H9 (cell line): ENCODE measurements around the gene NEK4. TPM values are rescaled to one million over a fixed set of nuclear protein-coding genes. Genes with fewer than 3 reads are reported as not detected.

ENCODE experiments used
- DNase-seq: peaks from one replicate; pipeline ENCODE4 v3.0.0-alpha.2; 2017
- H2AFZ ChIP-seq: one replicate; pipeline ENCODE4 v1.6.1; 2013; ENCODE audit warnings: mild to moderate bottlenecking, low read length, control low read depth, moderate library complexity
- H2AK5ac ChIP-seq: 2 replicates; pipeline ENCODE4 v1.6.1; 2013; ENCODE audit warnings: low read length, control low read depth, mixed read lengths; ENCODE audit not compliant: insufficient read length
- H2BK120ac ChIP-seq: one replicate; pipeline ENCODE4 v1.6.1; 2013; ENCODE audit warnings: low read depth, mild to moderate bottlenecking, low read length, control low read depth, inconsistent platforms; ENCODE audit not compliant: poor library complexity, severe bottlenecking
- H2BK12ac ChIP-seq: 2 replicates; pipeline ENCODE4 v1.6.1; 2013; ENCODE audit warnings: low read length, control low read depth, mixed read lengths, low read depth; ENCODE audit not compliant: insufficient read length
- H2BK15ac ChIP-seq: 2 replicates; pipeline ENCODE4 v1.6.1; 2013; ENCODE audit warnings: low read depth, low read length, control low read depth
- H2BK20ac ChIP-seq: one replicate; pipeline ENCODE4 v1.6.1; 2013; ENCODE audit warnings: low read depth, mild to moderate bottlenecking, low read length, control low read depth, inconsistent platforms; ENCODE audit not compliant: poor library complexity, severe bottlenecking
- H2BK5ac ChIP-seq: 2 replicates; pipeline ENCODE4 v1.6.1; 2013; ENCODE audit warnings: low read length, control low read depth, mixed read lengths; ENCODE audit not compliant: insufficient read length
- H3K14ac ChIP-seq: 2 replicates; pipeline ENCODE4 v1.6.1; 2013; ENCODE audit warnings: low read length, control low read depth; ENCODE audit not compliant: insufficient read depth
- H3K18ac ChIP-seq: 2 replicates; pipeline ENCODE4 v1.6.1; 2013; ENCODE audit warnings: low read depth, mild to moderate bottlenecking, mixed read lengths, low read length, control low read depth; ENCODE audit not compliant: insufficient read length
- H3K23ac ChIP-seq: 2 replicates; pipeline ENCODE4 v1.6.1; 2013; ENCODE audit warnings: low read length, control low read depth, mixed read lengths, low read depth; ENCODE audit not compliant: insufficient read length
- H3K23me2 ChIP-seq: 2 replicates; pipeline ENCODE4 v1.6.1; 2013; ENCODE audit warnings: low read depth, mild to moderate bottlenecking, mixed read lengths, low read length, control low read depth; ENCODE audit not compliant: insufficient read length, poor library complexity, severe bottlenecking
- H3K27ac ChIP-seq: 2 replicates; pipeline ENCODE4 v1.5.1; 2013; ENCODE audit warnings: low read length, control low read depth, mixed read lengths, low read depth; ENCODE audit not compliant: insufficient read length
- H3K27me3 ChIP-seq: 2 replicates; pipeline ENCODE4 v1.6.1; 2013; ENCODE audit warnings: low read length, control low read depth, inconsistent platforms; ENCODE audit not compliant: insufficient read depth
- H3K4ac ChIP-seq: 2 replicates; pipeline ENCODE4 v1.6.1; 2013; ENCODE audit warnings: low read depth, mild to moderate bottlenecking, control low read depth, inconsistent platforms, low read length, moderate library complexity
- H3K4me1 ChIP-seq: 2 replicates; pipeline ENCODE4 v1.6.1; 2013; ENCODE audit warnings: low read length, control low read depth, inconsistent platforms; ENCODE audit not compliant: insufficient read depth
- H3K4me2 ChIP-seq: 2 replicates; pipeline ENCODE4 v1.6.1; 2013; ENCODE audit warnings: low read length, control low read depth, mixed read lengths; ENCODE audit not compliant: insufficient read length, insufficient read depth
- H3K56ac ChIP-seq: 2 replicates; pipeline ENCODE4 v1.6.1; 2013; ENCODE audit warnings: low read depth, mild to moderate bottlenecking, mixed read lengths, low read length, control low read depth; ENCODE audit not compliant: insufficient read length
- H3K79me1 ChIP-seq: 2 replicates; pipeline ENCODE4 v1.6.1; 2013; ENCODE audit warnings: low read depth, mild to moderate bottlenecking, moderate library complexity, low read length, control low read depth, inconsistent platforms; ENCODE audit not compliant: insufficient read depth, poor library complexity, severe bottlenecking
- H3K79me2 ChIP-seq: 2 replicates; pipeline ENCODE4 v1.6.1; 2013; ENCODE audit warnings: low read length, control low read depth, inconsistent platforms; ENCODE audit not compliant: insufficient read depth
- H3K9ac ChIP-seq: 2 replicates; pipeline ENCODE4 v1.6.1; 2013; ENCODE audit warnings: low read length, control low read depth, mixed read lengths; ENCODE audit not compliant: insufficient read length; ENCODE audit errors: extremely low read depth
- H3K9me3 ChIP-seq: one replicate; pipeline ENCODE4 v1.6.1; 2013; ENCODE audit warnings: low read depth, low read length, inconsistent platforms; ENCODE audit not compliant: control insufficient read depth
- H3T11ph ChIP-seq: one replicate; pipeline ENCODE4 v1.6.1; 2013; ENCODE audit warnings: mild to moderate bottlenecking, low read length, control low read depth, inconsistent platforms
- H4K20me1 ChIP-seq: one replicate; pipeline ENCODE4 v1.6.1; 2013; ENCODE audit not compliant: control insufficient read depth, insufficient read length, insufficient read depth
- H4K5ac ChIP-seq: 2 replicates; pipeline ENCODE4 v1.6.1; 2013; ENCODE audit warnings: low read depth, mild to moderate bottlenecking, mixed read lengths, low read length, control low read depth; ENCODE audit not compliant: insufficient read length
- H4K8ac ChIP-seq: replicated peaks from 2 replicates; pipeline ENCODE4 v1.6.1; 2013; ENCODE audit warnings: low read length, control low read depth, mixed read lengths, low read depth; ENCODE audit not compliant: insufficient read length
- H4K91ac ChIP-seq: 2 replicates; pipeline ENCODE4 v1.6.1; 2013; ENCODE audit warnings: low read depth, mild to moderate bottlenecking, moderate library complexity, mixed read lengths, low read length, control low read depth; ENCODE audit not compliant: insufficient read length
- H3K27ac Mint-ChIP-seq, 3 experiments: 2 replicates in 2 of 3; 3 replicates in 1 of 3; pipeline ENCODE4 v1.8.0; 2020 to 2021; ENCODE audit warnings: mixed read lengths in 3 of 3, mild to moderate bottlenecking in 1 of 3, moderate library complexity in 1 of 3
- H3K27me3 Mint-ChIP-seq: 2 replicates; pipeline ENCODE4 v1.8.0; 2021; ENCODE audit warnings: low read depth, mild to moderate bottlenecking, moderate library complexity, mixed read lengths
- H3K36me3 Mint-ChIP-seq, 3 experiments: 2 replicates in 2 of 3; 3 replicates in 1 of 3; pipeline ENCODE4 v1.8.0; 2020 to 2021; ENCODE audit warnings: low read depth in 3 of 3, mixed read lengths in 3 of 3; ENCODE audit not compliant: insufficient read depth in 1 of 3
- H3K4me1 Mint-ChIP-seq, 2 experiments: 2 replicates each; pipeline ENCODE4 v1.8.0; 2020; ENCODE audit warnings: mixed read lengths in 2 of 2
- H3K4me3 Mint-ChIP-seq, 2 experiments: 2 replicates in 1 of 2; 3 replicates in 1 of 2; pipeline ENCODE4 v1.8.0; 2020 to 2021; ENCODE audit warnings: mild to moderate bottlenecking in 2 of 2, mixed read lengths in 2 of 2, moderate library complexity in 1 of 2
- H3K9me3 Mint-ChIP-seq, 2 experiments: 2 replicates in 1 of 2; 3 replicates in 1 of 2; pipeline ENCODE4 v1.8.0; 2020; ENCODE audit warnings: mild to moderate bottlenecking in 2 of 2, mixed read lengths in 2 of 2, moderate library complexity in 1 of 2
- CTCF ChIP-seq: fragments of 200-600 bp; sonication (generic); conservative IDR thresholded peaks from 3 replicates; pipeline ENCODE4 v1.8.0; 2021; ENCODE audit warnings: antibody characterized with exemption, mild to moderate bottlenecking
- WGBS: extraction: QIAGEN DNeasy Blood & Tissue Kit; methylation state at CpG from one replicate; pipeline ENCODE4 v1.1.7; 2013; ENCODE audit warnings: missing lambda C conversion rate, low lambda C conversion rate, mixed read lengths; ENCODE audit not compliant: insufficient read length; ENCODE audit errors: extremely low coverage; 5-methylcytosine and 5-hydroxymethylcytosine counted together
- total RNA-seq: library from RNA; stranded (reverse); gene quantifications from 2 replicates; pipeline ENCODE4 v1.2.1, GENCODE V29; 2021

Gene NEK4
- total RNA-seq, 1 experiment from 2014 or later = 36.0 TPM

DNA sequence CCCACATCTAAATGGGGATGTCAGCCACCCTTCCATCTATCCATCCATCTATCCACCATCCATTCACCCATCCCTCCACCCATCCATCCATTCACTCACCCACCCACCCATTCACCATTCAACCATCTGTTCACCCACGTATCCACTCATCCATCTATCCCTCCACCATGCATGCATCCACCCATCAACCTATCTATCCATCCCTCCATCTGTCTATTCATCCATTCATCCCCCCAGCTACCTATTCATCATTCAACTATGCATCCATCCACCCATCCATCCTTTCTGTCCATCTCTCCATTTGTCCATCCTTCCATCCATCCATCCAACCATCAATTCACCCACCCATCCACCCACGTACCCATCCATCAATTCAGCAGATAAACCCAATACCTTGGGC is 38.4 kb upstream of the NEK4 start:
- Histone ChIP-seq H3K4me1 (no peaks in the 10 kb centered on the region), H3K18ac (no peak overlapping the region), H3K56ac (no peak overlapping the region), H4K91ac (no peak overlapping the region), H3K79me2 (no peaks in the 10 kb centered on the region), H3K27ac (no peak overlapping the region), H2BK120ac (no peak overlapping the region), H4K5ac (no peak overlapping the region), H2BK15ac (no peak overlapping the region), H4K8ac (no peak overlapping the region), H4K20me1 (no peaks in the 10 kb centered on the region), H3K79me1 (no peaks in the 10 kb centered on the region), H3T11ph (no peak overlapping the region), H2BK5ac (no peak overlapping the region), H3K4ac (no peak overlapping the region), H3K23ac (no peak overlapping the region), H2BK20ac (no peak overlapping the region), H3K27me3 (no peaks in the 10 kb centered on the region), H3K23me2 (no peaks in the 10 kb centered on the region), H3K14ac (no peak overlapping the region), H3K9ac (no peak overlapping the region), H2AFZ (no peak overlapping the region), H3K4me2 (no peak overlapping the region), H3K9me3 (no peaks in the 10 kb centered on the region), H2BK12ac (no peak overlapping the region), H2AK5ac (no peak overlapping the region)
- 100% methylated on average over 1 of the region's 2 CpGs for WGBS
- Mint-ChIP-seq H3K4me1 (no peaks in the 10 kb centered on the region), H3K9me3 (no peaks in the 10 kb centered on the region), H3K36me3 (no peaks in the 10 kb centered on the region), H3K4me3 (no peak overlapping the region), H3K27me3 (peaks cover 11% of the 10 kb centered on the region), H3K27ac (no peak overlapping the region)
- no peak for DNase-seq
- TF ChIP-seq CTCF = no peak
